Panc1 (cell line): ENCODE results near the gene BHLHE23. TPM values are rescaled to one million over a fixed set of nuclear protein-coding genes. Genes with fewer than 3 reads are reported as not detected.

Source experiments
- ATAC-seq: fragments of 200-7000 bp; cut with Tn5 transposase; 2 replicates; pipeline ENCODE4 v1.9.1; 2020; ENCODE audit warnings: mild to moderate bottlenecking, moderate library complexity
- BruUV-seq: library from RNA; stranded (reverse); fragments of 400-500 nt; replicated peaks from 2 replicates; lab custom pipeline; 2021; lab: Mats Ljungman, UMichigan
- CTCF ChIA-PET: fragments of 300-600 bp; sonication (Branson Sonifier 250); formaldehyde crosslinking; loops from one replicate; lab custom pipeline; 2022; ENCODE audit warnings: antibody characterized with exemption; lab: Charles Lee
- POLR2A ChIA-PET: fragments of 300-600 bp; sonication (Branson Sonifier 250); formaldehyde crosslinking; loops from one replicate; lab custom pipeline; 2022; ENCODE audit warnings: antibody characterized with exemption; lab: Charles Lee
- DNase-seq: peaks from one replicate; pipeline ENCODE4 v3.0.0-alpha.2; 2010; ENCODE audit warnings: low read depth, low spot score
- H3K27ac ChIP-seq: 2 replicates; pipeline ENCODE4 v1.5.1; 2011; ENCODE audit warnings: mild to moderate bottlenecking, low read length, inconsistent platforms
- H3K27me3 ChIP-seq: fragments of 200-500 bp; sonication (Bioruptor generic); 2 replicates; pipeline ENCODE4 v1.6.0; 2014; ENCODE audit warnings: low read length, inconsistent platforms; ENCODE audit not compliant: control insufficient read depth, insufficient read depth
- H3K36me3 ChIP-seq: fragments of 200-500 bp; sonication (Bioruptor generic); 2 replicates; pipeline ENCODE4 v1.5.1; 2014; ENCODE audit warnings: inconsistent platforms, mild to moderate bottlenecking, low read length, moderate library complexity; ENCODE audit not compliant: control insufficient read depth, insufficient read depth
- H3K4me1 ChIP-seq: 2 replicates; pipeline ENCODE4 v1.5.1; 2011; ENCODE audit warnings: inconsistent platforms, mild to moderate bottlenecking, low read length, moderate library complexity; ENCODE audit not compliant: control insufficient read depth, insufficient read depth
- H3K4me3 ChIP-seq, 2 experiments: 2 replicates each; pipeline ENCODE4 v1.5.1; 2011 to 2012; ENCODE audit warnings: low read depth in 2 of 2, low read length in 2 of 2, mild to moderate bottlenecking in 2 of 2, inconsistent platforms in 1 of 2, moderate library complexity in 1 of 2
- H3K9me3 ChIP-seq: fragments of 200-500 bp; sonication (Bioruptor generic); 2 replicates; pipeline ENCODE4 v1.5.1; 2014; ENCODE audit warnings: low read depth, mild to moderate bottlenecking, inconsistent platforms, low read length, moderate library complexity; ENCODE audit not compliant: control insufficient read depth, insufficient read depth
- POLR2AphosphoS5 ChIP-seq: IDR thresholded peaks from 2 replicates; pipeline ENCODE4 v1.6.1; 2012; ENCODE audit warnings: mild to moderate bottlenecking, low read depth, low read length, moderate library complexity
- SIN3A ChIP-seq: IDR thresholded peaks from 2 replicates; pipeline ENCODE4 v1.6.1; 2012; ENCODE audit warnings: low read depth, mild to moderate bottlenecking, low read length, moderate library complexity, borderline replicate concordance; ENCODE audit not compliant: insufficient read depth
- TCF7L2 ChIP-seq: IDR thresholded peaks from 2 replicates; pipeline ENCODE4 v1.6.1; 2011; ENCODE audit warnings: mild to moderate bottlenecking, low read depth, low read length, inconsistent platforms
- in situ Hi-C: cut with HindIII; loops from 2 replicates; pipeline ENCODE4 v1.10.0; 2016; ENCODE audit warnings: low sequenced_read_pairs, low pct_unique_long_range_greater_than_20kb
- intact Hi-C: fragments of 100-400 bp; cut with micrococcal nuclease; formaldehyde crosslinking; loops from one replicate; pipeline ENCODE4 v1.10.0; 2022; ENCODE audit not compliant: unreplicated experiment
- total RNA-seq: library from RNA; stranded (reverse); gene quantifications from one replicate; pipeline ENCODE4 v1.2.1, GENCODE V29; 2021; ENCODE audit not compliant: unreplicated experiment
- TF ChIP-seq, protein P1 (sequence below), 2 experiments: IDR thresholded peaks; 2 replicates each; pipeline ENCODE4 v1.6.1; 2011 to 2012; ENCODE audit warnings: low read depth in 2 of 2, control low read depth in 1 of 2, low read length in 1 of 2, mild to moderate bottlenecking in 1 of 2, moderate library complexity in 1 of 2; ENCODE audit not compliant: insufficient read depth in 1 of 2
- TF ChIP-seq, protein P2 (sequence below): fragments of 450-650 bp; IDR thresholded peaks from 2 replicates; pipeline ENCODE4 v1.5.1; 2017; ENCODE audit warnings: mild to moderate bottlenecking

BHLHE23 gene
- total RNA-seq, 1 experiment from 2014 or later = not detected

DNA sequence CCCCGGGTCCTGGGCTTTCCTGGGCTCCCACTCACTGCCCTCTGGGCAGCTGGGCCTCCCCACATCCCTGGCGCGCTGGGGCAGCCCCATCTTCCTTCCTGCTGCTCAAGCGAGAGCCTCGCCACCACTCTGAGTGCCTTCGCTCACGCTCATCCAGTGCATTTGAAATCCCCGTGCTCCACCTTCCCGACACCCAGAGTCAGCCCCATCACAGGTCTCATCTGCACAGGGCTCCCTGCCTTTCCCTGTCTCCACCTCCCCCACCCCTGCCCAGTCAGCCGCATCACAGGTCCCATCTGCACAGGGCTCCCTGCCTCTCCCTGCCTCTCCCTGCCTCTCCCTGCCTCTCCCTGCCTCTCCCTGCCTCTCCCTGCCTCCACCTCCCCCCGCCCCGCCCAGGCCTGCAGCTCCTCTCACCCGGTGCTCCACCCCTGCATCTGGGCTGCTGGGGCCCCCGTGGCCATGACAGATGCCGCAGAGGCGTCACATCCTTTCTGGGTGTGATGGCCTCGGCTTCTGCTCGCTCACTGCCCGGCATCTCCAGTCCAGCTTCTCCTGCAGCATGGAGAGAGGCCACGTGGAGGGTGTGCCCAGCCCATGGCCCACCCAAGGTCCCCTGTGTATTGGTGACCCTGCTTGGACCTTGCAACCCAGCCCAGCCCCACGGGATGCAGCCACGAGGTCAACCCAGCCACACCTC is 9.0 kb upstream of the BHLHE23 start:
- no peak overlapping the region for H3K4me3 ChIP-seq
- ChIA-PET CTCF (no interaction called here), POLR2A (no interaction called here)
- DNase-seq = no peak
- BruUV-seq = no TSS peak
- peaks cover 8% of the 10 kb centered on the region for H3K9me3 ChIP-seq
- H3K4me1 ChIP-seq = no peaks in the 10 kb centered on the region
- no peaks in the 10 kb centered on the region for H3K36me3 ChIP-seq
- no peaks in the 10 kb centered on the region for H3K27me3 ChIP-seq
- H3K27ac ChIP-seq = no peak overlapping the region
- intact Hi-C loops (no loop called here), in situ Hi-C loops (no loop called here)
- TF ChIP-seq TCF7L2 (no peak), POLR2AphosphoS5 (no peak), SIN3A (no peak)
- TF ChIP-seq, protein P1, sequence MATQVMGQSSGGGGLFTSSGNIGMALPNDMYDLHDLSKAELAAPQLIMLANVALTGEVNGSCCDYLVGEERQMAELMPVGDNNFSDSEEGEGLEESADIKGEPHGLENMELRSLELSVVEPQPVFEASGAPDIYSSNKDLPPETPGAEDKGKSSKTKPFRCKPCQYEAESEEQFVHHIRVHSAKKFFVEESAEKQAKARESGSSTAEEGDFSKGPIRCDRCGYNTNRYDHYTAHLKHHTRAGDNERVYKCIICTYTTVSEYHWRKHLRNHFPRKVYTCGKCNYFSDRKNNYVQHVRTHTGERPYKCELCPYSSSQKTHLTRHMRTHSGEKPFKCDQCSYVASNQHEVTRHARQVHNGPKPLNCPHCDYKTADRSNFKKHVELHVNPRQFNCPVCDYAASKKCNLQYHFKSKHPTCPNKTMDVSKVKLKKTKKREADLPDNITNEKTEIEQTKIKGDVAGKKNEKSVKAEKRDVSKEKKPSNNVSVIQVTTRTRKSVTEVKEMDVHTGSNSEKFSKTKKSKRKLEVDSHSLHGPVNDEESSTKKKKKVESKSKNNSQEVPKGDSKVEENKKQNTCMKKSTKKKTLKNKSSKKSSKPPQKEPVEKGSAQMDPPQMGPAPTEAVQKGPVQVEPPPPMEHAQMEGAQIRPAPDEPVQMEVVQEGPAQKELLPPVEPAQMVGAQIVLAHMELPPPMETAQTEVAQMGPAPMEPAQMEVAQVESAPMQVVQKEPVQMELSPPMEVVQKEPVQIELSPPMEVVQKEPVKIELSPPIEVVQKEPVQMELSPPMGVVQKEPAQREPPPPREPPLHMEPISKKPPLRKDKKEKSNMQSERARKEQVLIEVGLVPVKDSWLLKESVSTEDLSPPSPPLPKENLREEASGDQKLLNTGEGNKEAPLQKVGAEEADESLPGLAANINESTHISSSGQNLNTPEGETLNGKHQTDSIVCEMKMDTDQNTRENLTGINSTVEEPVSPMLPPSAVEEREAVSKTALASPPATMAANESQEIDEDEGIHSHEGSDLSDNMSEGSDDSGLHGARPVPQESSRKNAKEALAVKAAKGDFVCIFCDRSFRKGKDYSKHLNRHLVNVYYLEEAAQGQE (IDR thresholded peaks at IDR 0.05; ENCODE audit: insufficient read depth in 1 of 2, low read depth in 2 of 2, low read length in 1 of 2) = no peak
- TF ChIP-seq, protein P2, sequence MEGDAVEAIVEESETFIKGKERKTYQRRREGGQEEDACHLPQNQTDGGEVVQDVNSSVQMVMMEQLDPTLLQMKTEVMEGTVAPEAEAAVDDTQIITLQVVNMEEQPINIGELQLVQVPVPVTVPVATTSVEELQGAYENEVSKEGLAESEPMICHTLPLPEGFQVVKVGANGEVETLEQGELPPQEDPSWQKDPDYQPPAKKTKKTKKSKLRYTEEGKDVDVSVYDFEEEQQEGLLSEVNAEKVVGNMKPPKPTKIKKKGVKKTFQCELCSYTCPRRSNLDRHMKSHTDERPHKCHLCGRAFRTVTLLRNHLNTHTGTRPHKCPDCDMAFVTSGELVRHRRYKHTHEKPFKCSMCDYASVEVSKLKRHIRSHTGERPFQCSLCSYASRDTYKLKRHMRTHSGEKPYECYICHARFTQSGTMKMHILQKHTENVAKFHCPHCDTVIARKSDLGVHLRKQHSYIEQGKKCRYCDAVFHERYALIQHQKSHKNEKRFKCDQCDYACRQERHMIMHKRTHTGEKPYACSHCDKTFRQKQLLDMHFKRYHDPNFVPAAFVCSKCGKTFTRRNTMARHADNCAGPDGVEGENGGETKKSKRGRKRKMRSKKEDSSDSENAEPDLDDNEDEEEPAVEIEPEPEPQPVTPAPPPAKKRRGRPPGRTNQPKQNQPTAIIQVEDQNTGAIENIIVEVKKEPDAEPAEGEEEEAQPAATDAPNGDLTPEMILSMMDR = no peak
- ATAC-seq = no peak; the same call in 1 of the 2 replicates

DNA sequence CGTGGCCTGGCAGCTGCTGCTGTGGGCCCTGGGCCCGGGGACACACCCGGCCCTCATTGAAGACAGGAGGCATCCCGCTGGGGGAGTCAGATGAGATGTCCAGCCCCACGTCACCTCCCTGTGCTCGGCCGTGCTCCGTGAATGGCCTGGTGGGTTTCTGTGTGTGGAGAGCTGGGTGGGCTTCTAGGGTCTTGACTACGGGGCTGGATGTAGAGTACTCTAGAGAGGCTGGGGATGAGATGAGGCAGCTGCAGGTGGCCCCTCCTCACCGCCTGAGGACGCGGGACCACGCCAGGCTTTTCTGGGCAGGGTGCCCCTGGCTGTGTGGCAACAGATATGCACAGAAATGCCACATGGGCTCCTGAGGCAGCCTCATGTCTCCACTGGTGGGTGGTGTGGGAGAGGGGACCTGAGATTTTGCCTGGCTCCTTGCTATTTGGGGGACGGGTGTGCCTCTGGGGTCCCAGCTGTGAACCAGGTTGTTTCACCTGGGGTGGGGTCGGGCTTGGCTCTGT is 8.4 kb upstream of the BHLHE23 start:
- TF ChIP-seq, protein P1 (IDR thresholded peaks at IDR 0.05; ENCODE audit: insufficient read depth in 1 of 2, low read depth in 2 of 2, low read length in 1 of 2) = no peak
- TF ChIP-seq TCF7L2 (no peak), SIN3A (no peak), POLR2AphosphoS5 (no peak)
- TF ChIP-seq, protein P2 = no peak
- in situ Hi-C loops (no loop called here), intact Hi-C loops (no loop called here)
- BruUV-seq = no TSS peak
- no peaks in the 10 kb centered on the region for H3K27me3 ChIP-seq
- H3K9me3 ChIP-seq = peaks cover 8% of the 10 kb centered on the region
- H3K36me3 ChIP-seq = no peaks in the 10 kb centered on the region
- CTCF ChIA-PET = interaction anchor here (0.7 kb wide), 1 partner anchor 207 kb away, joined by 6 read pairs; no protein-coding TSS in a partner anchor
- H3K4me3 ChIP-seq = no peak overlapping the region
- DNase-seq (no peak), ATAC-seq (no peak)
- H3K4me1 ChIP-seq = peaks cover 2% of the 10 kb centered on the region; the same call in 1 of the 2 replicates
- POLR2A ChIA-PET = no interaction called here
- H3K27ac ChIP-seq = no peak overlapping the region
